Endothelial cell of umbilical vein (primary cell): ENCODE measurements around the gene SGSH. TPM values are rescaled to one million over a fixed set of nuclear protein-coding genes. Genes with fewer than 3 reads are reported as not detected.

ENCODE experiments used
- BruUV-seq: library from RNA; stranded (reverse); fragments of 400-500 nt; replicated peaks from 2 replicates; lab custom pipeline; 2021; lab: Mats Ljungman, UMichigan
- CTCF ChIA-PET: fragments of 300-600, 350-600 bp; sonication (Branson Sonifier 250); formaldehyde crosslinking; loops from one replicate; lab custom pipeline; 2021; ENCODE audit warnings: antibody characterized with exemption, inconsistent platforms; lab: Charles Lee
- POLR2A ChIA-PET: fragments of 300-600, 350-600 bp; sonication (Branson Sonifier 250); formaldehyde crosslinking; loops from one replicate; lab custom pipeline; 2021; ENCODE audit warnings: antibody characterized with exemption, inconsistent platforms; lab: Charles Lee
- DNase-seq: peaks from one replicate; pipeline ENCODE4 v3.0.0-alpha.2; 2011; ENCODE audit warnings: low read depth, low spot score
- FAIRE-seq: peaks from 2 replicates; lab custom pipeline; 2011; peaks lifted over from hg19 to GRCh38; lab: Jason Lieb, UNC
- H2AFZ ChIP-seq: 2 replicates; pipeline ENCODE4 v1.6.0; 2012; ENCODE audit warnings: low read depth, low read length, control low read depth, inconsistent platforms
- H3K27ac ChIP-seq: 2 replicates; pipeline ENCODE4 v1.5.1; 2011; ENCODE audit warnings: low read depth, mild to moderate bottlenecking, control low read depth, low read length, moderate library complexity; ENCODE audit not compliant: insufficient read depth
- H3K27me3 ChIP-seq, 2 experiments: 2 replicates each; pipeline versions ENCODE4 v1.6.0 to v1.6.1; 2011; ENCODE audit warnings: low read length in 2 of 2, mixed read lengths in 1 of 2; ENCODE audit not compliant: control insufficient read depth in 2 of 2, insufficient read depth in 2 of 2
- H3K36me3 ChIP-seq, 2 experiments: 2 replicates in 1 of 2; 3 replicates in 1 of 2; pipeline ENCODE4 v1.5.1; 2011; ENCODE audit warnings: low read length in 2 of 2, mild to moderate bottlenecking in 1 of 2, moderate library complexity in 1 of 2; ENCODE audit not compliant: control insufficient read depth in 2 of 2, insufficient read depth in 2 of 2; ENCODE audit errors: extremely low read depth in 1 of 2
- H3K4me1 ChIP-seq: 3 replicates; pipeline ENCODE4 v1.5.1; 2011; ENCODE audit warnings: mild to moderate bottlenecking, low read length; ENCODE audit not compliant: control insufficient read depth, insufficient read depth; ENCODE audit errors: extremely low read depth
- H3K4me2 ChIP-seq: 2 replicates; pipeline ENCODE4 v1.6.1; 2011; ENCODE audit warnings: low read length, control low read depth, mixed read lengths; ENCODE audit not compliant: insufficient read depth
- H3K4me3 ChIP-seq, 3 experiments: fragments of 200-600 bp in 1 of 3; sonication (generic), shearing (Covaris generic) in 1 of 3; replicated peaks in 1 of 3; 2 replicates each; pipeline ENCODE4 v1.5.1; 2011 to 2016; ENCODE audit warnings: control low read depth in 3 of 3, low read length in 3 of 3, mild to moderate bottlenecking in 2 of 3, inconsistent platforms in 1 of 3, low read depth in 1 of 3, moderate library complexity in 1 of 3; ENCODE audit not compliant: insufficient read depth in 1 of 3
- H3K79me2 ChIP-seq: 2 replicates; pipeline ENCODE4 v1.6.0; 2012; ENCODE audit warnings: low read length, inconsistent platforms; ENCODE audit not compliant: control insufficient read depth, insufficient read depth
- H3K9ac ChIP-seq: replicated peaks from 2 replicates; pipeline ENCODE3; 2011; ENCODE audit warnings: low read length, control low read depth; ENCODE audit not compliant: insufficient read depth; ENCODE audit errors: extremely low read depth
- H3K9me1 ChIP-seq: replicated peaks from 3 replicates; pipeline ENCODE4 v1.6.0; 2011; ENCODE audit warnings: mild to moderate bottlenecking, low read length; ENCODE audit not compliant: control insufficient read depth, insufficient read depth; ENCODE audit errors: extremely low read depth
- H3K9me3 ChIP-seq: replicated peaks from 2 replicates; pipeline ENCODE4 v1.5.1; 2012; ENCODE audit warnings: low read length, inconsistent platforms; ENCODE audit not compliant: control insufficient read depth, insufficient read depth
- H4K20me1 ChIP-seq: replicated peaks from 2 replicates; pipeline ENCODE3; 2011; ENCODE audit warnings: mild to moderate bottlenecking, low read length; ENCODE audit not compliant: control insufficient read depth, insufficient read depth; ENCODE audit errors: extremely low read depth
- CTCF ChIP-seq, 2 donors: IDR thresholded peaks; 1 replicate in 1 of 2; 2 replicates in 1 of 2; pipeline ENCODE4 v1.5.1; 2011; ENCODE audit warnings: low read length in 2 of 2, mild to moderate bottlenecking in 2 of 2, moderate library complexity in 2 of 2, control low read depth in 1 of 2, inconsistent platforms in 1 of 2, low read depth in 1 of 2; ENCODE audit not compliant: insufficient read depth in 1 of 2; ENCODE audit errors: extremely low read depth in 1 of 2
- EZH2 ChIP-seq: IDR thresholded peaks from 2 replicates; pipeline ENCODE4 v1.6.1; 2012; ENCODE audit warnings: borderline replicate concordance, low read depth, mild to moderate bottlenecking, moderate library complexity, low read length, inconsistent platforms; ENCODE audit not compliant: severe bottlenecking
- FOS ChIP-seq: IDR thresholded peaks from 2 replicates; pipeline ENCODE4 v1.6.1; 2011; ENCODE audit warnings: mild to moderate bottlenecking, low read length, moderate library complexity, borderline replicate concordance; ENCODE audit not compliant: insufficient read depth
- GATA2 ChIP-seq: IDR thresholded peaks from 2 replicates; pipeline ENCODE4 v1.7.0; 2011; ENCODE audit warnings: low read depth, mild to moderate bottlenecking, moderate library complexity, mixed read lengths, low read length; ENCODE audit not compliant: insufficient read length, insufficient read depth
- JUN ChIP-seq: IDR thresholded peaks from 2 replicates; pipeline ENCODE4 v1.6.1; 2011; ENCODE audit warnings: borderline replicate concordance, low read depth; ENCODE audit not compliant: insufficient read length, insufficient read depth
- MAX ChIP-seq: IDR thresholded peaks from 2 replicates; pipeline ENCODE4 v1.6.1; 2011; ENCODE audit not compliant: insufficient read depth, insufficient read length
- MYC ChIP-seq: IDR thresholded peaks from one replicate; pipeline ENCODE4 v1.6.1; 2011; ENCODE audit warnings: mild to moderate bottlenecking, low read depth, low read length
- POLR2AphosphoS5 ChIP-seq: IDR thresholded peaks from 2 replicates; pipeline ENCODE4 v1.6.1; 2012; ENCODE audit warnings: low read depth, mild to moderate bottlenecking, control low read depth, low read length, moderate library complexity; ENCODE audit not compliant: insufficient read depth
- dilution Hi-C: fragments of 300-500 bp; cut with MboI; formaldehyde crosslinking; loops from one replicate; pipeline ENCODE4 v1.15.0; 2019; ENCODE audit warnings: low sequenced_read_pairs; ENCODE audit not compliant: extremely low pct_ligation_motif_present
- intact Hi-C: fragments of 100-400 bp; cut with micrococcal nuclease; formaldehyde crosslinking; loops from one replicate; pipeline ENCODE4 v1.10.0; 2022
- polyA plus RNA-seq, 4 experiments: library from polyadenylated mRNA; depleted of rRNA in 3 of 4; stranded (reverse) in 3 of 4; unstranded in 1 of 4; fragments of >200 nt; gene quantifications; 2 replicates each; pipeline versions ENCODE4 v1.2.1 to v1.2.3, GENCODE V29; 2011 to 2012; ENCODE audit warnings: missing spikeins in 1 of 4
- total RNA-seq: library from RNA; stranded (reverse); gene quantifications from 2 replicates; pipeline ENCODE4 v1.2.3, GENCODE V29; 2021

SGSH gene
- total and polyA plus RNA-seq, 2 donors (not counting 3 experiments of a cell fraction or from before 2014, with no cell fraction given): 81.4 to 217 TPM

- BruUV-seq: no TSS peak
- Histone ChIP-seq H3K4me3 (no peak overlapping the region), H3K4me1 (no peaks in the 10 kb centered on the region), H3K36me3 (no peaks in the 10 kb centered on the region), H3K27me3 (peaks cover 0 to 5% of the 10 kb centered on the region in 2 experiments), H3K9me3 (no peaks in the 10 kb centered on the region), H3K9ac (no peak overlapping the region), H3K4me2 (no peak overlapping the region), H3K9me1 (no peaks in the 10 kb centered on the region), H3K79me2 (no peaks in the 10 kb centered on the region), H3K27ac (no peak overlapping the region), H4K20me1 (no peaks in the 10 kb centered on the region), H2AFZ (no peak overlapping the region)
- intact Hi-C loops (no loop called here), dilution Hi-C loops (no loop called here)
- CTCF ChIA-PET: no interaction called here
- no peak for DNase-seq
- POLR2A ChIA-PET: no interaction called here
- TF ChIP-seq CTCF (IDR thresholded peaks at IDR 0.05; ENCODE audit: extremely low read depth in 1 of 2, insufficient read depth in 1 of 2, low read depth in 1 of 2, low read length in 2 of 2) (no peak), GATA2 (no peak), EZH2 (no peak), MYC (no peak), POLR2AphosphoS5 (no peak), JUN (no peak), MAX (no peak), FOS (no peak)
- FAIRE-seq: no peak
These were observed 29.4 kb downstream of the SGSH start for GRCh38 chr17:80190716-80191115.
